ENCODE results near the gene STYXL1.
"Not testable (repeated sequence)": the region's sequence is repeated elsewhere in the genome, so short reads cannot be mapped to it uniquely, and the experiment has no call there.

STYXL1 gene

GRCh38 chr7:76065016-76065612 lies 17.3 kb upstream of the STYXL1 start:
- no peak for DNase-seq

DNA sequence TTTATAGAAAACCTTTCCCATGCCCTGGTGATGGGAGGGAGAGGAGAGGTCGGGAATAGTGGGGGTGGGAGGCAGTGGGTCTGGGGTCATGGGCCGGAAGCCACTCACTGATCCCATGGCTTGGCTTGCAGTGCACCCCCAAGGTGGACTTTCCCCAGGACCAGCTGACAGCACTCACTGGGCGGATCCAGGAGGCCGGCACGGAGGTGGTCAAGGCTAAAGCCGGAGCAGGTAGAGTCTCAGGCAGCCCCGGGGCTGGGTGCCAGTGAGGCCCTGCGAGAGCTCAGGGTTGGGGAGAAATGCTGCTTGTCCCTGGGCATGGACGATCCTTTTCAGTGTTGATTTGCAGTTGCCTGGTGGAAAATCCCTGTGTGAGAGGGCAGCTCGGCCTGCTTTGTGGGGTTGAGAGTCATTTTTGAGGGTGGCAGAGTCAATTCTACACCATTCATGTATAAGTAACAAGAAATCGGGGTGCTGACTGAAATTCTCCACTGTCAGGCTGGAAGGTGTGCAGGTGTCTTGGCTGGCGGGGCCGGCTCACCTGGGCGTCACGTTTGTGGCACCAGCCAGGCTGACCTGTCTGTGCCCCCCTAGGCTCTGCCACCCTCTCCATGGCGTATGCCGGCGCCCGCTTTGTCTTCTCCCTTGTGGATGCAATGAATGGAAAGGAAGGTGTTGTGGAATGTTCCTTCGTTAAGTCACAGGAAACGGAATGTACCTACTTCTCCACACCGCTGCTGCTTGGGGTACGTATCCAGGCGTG lies 16.6 kb upstream of the STYXL1 start:
- DNase-seq = no peak

GRCh38 chr7:76063525-76063924 lies 15.7 kb upstream of the STYXL1 start:
- no peak for DNase-seq

GRCh38 chr7:76063114-76063513 lies 15.3 kb upstream of the STYXL1 start:
- no peak for DNase-seq

DNA sequence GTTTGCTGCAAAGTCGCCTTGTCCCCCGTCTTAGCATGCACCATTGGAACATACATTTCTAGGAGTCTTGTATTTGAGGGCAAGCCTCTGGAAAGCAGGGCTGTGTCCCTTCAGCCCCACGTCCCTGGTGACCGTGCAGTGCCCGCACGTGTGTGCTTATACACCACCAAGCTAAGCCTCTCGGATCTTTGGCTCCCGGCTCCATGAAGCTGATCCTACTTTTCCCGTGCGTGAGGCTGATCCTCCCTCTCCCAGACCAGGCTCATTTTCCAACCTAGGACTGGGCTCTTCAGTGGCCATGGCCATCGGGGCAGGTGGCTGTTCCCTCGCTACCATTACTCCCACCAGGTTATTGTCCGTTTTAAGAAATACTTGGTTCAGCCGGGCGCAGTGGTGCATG lies 14.5 kb upstream of the STYXL1 start:
- DNase-seq = no peak

DNA sequence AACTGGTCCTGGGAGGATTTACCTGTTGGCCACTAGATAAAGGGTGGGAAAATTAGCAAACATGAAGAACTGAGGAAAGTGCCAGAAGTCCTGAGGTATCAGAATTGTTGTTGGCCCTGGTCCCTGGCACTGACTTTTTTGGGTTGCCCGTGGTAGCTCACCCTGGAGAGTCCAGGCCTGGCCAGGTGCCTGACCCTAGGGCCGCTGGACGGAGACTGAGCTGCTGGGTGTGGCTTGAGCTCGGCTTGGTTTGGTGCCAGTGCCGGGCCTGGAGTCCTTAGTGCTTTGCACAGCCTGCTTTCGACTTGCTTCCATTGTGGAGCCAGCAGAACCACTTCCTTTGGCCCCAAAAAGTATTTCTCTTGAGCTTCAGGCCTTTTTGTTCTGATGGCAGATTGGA lies 13.0 kb upstream of the STYXL1 start:
- no peak for DNase-seq

DNA sequence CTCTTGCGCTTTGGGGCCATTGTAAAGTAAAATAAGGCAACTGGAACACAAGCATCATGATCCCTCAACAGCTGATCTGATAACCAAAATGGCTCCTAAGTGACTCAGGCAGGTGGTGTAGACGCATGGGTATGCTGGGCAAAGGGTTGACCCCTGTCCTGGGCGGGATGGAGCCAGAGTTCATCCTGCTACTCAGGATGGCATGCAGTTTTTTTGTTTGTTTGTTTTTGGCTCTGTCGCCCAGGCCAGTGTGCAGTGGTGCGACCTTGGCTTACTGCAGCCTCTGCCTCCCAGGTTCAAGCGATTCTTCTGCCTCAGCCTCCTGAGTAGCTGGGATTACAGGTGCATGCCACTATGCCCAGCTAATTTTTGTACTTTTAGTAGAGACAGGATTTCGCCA lies 10.9 kb upstream of the STYXL1 start:
- DNase-seq = not testable (repeated sequence)

GRCh38 chr7:76057813-76058145 lies 10.0 kb upstream of the STYXL1 start:
- no peak for DNase-seq

GRCh38 chr7:76057103-76057812 lies 9.5 kb upstream of the STYXL1 start:
- no peak for DNase-seq

GRCh38 chr7:76056241-76056640 lies 8.4 kb upstream of the STYXL1 start:
- DNase-seq = no peak

- DNase-seq = no peak
Measured at GRCh38 chr7:76054123-76055120, 6.6 kb upstream of the STYXL1 start.

DNA sequence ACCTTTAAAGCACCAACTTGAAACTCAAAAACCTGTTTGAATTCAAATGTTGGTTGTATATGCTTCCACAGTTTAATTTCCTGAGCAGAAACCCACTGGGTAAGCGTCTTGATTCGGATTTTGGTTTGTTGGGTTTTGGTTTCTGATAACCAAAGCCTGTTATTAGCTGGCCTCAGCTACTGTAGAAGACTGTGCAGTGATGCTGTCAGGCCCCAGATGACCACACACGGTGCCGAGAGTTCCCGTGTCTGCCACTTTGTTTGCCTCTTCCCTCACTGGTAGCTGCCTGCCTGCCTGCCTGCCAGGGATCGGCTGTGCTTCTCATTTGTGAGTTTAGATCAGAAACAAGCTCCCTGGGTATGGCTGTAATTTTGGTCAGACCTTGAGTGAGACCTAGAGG lies 5.7 kb upstream of the STYXL1 start:
- no peak for DNase-seq

DNA sequence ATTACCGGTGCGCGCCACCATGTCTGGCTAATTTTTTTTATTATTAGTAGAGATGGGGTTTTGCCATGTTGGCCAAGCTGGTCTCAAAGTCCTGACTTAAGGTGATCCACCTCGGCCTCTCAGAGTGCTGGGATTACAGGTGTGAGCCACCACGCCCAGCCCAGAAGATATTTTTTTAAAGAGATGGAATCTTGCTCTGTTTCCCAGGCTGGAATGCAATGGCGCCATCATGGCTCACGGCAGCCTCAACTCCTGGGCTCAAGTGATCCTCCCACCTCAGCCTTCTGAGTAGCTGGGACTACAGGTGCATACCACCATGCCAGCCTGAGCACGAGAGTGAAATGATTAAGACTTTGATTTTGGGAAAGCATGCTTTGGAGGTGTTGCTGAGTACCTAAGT lies 4.9 kb upstream of the STYXL1 start:
- not testable (repeated sequence) for DNase-seq

DNA sequence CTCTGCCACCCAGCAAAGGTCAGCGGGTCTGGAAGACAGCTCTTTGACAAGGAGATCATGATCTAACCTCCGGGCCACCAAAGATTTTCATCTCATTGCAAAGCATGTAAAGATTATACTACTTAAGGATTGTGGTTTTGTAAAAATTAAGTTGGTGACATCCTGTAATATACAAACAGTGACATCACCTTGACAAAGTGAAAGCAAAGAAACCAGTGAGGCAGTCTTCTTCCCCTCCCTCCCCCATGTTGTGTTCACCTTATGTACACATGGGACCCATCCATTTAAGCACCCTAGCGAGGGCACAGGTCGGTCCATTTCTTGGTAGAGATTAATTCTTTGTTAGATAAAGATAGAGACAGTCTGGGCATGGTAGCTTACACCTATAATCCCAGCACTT lies 4.0 kb upstream of the STYXL1 start:
- no peak for DNase-seq

GRCh38 chr7:76050545-76050944 lies 2.7 kb upstream of the STYXL1 start:
- DNase-seq = no peak

DNA sequence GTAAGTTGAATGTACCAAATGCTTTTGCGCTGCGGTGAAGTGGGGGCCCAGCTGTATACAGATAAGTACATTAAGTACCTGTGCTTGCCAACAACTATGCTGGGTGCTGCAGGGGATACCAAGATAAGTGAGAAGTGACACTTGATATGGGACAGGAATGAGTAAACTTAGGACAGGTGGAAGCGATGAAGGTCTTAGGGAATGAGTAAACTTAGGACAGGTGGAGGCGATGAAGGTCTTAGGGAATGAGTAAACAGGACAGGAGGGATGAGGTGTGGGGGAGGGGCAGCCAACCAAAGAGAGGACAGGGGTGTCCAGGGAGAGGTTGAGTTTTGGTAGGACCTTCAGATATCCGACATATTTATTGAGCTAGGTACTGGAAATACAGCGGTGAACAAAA lies 1.5 kb upstream of the STYXL1 start:
- DNase-seq = no peak

GRCh38 chr7:76048668-76048988 lies 828 bp upstream of the STYXL1 start:
- peak; percentile 23 for DNase-seq

DNA sequence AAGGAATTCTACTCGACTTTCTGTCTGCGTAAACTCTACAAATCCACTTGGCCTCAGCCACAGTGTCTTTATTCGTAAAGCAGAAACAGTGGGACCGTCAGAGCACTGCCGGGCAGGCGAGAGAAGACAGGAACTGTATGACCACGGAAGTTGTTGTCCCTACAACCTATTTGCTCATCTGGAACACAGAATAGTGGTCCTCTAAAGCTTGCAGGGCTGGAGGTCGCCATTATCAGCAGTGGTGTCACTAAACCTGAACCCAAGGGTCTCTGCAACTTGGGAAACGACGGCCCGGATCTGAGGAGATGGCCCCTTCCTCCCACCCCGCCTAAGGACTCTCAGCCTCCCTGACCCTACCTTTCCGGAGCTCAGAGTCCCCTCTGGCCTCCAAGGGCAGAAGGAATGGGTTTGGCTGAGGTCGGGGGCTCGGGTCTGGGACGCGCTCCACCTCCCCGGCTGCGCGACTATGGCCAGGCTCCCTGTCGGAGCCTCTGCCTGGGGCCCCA lies 442 bp downstream of the STYXL1 start:
- DNase-seq = no peak

- DNase-seq = no peak
Measured at GRCh38 chr7:76044375-76044865, 3.4 kb downstream of the STYXL1 start.

DNA sequence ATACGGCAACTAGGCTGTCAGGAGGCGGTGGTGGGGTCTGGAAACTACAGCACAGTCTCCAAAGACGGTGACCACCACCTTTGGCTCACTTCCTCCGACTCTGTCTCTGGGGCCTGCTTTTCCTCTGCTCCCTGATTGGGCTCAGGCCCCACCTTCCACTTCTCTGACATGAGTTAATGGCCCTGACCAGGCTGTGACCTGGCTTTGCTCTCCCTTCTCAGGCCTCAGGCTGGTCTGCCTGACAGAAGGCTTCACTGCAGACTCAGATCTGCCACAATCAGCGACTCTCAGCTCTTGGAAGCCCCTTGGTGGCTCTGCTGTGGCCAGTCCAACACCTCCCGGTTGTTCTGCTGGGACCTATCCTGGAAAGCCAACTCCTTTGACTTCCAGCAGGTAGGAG lies 7.7 kb downstream of the STYXL1 start:
- DNase-seq = no peak

GRCh38 chr7:76037310-76037709 lies 10.5 kb downstream of the STYXL1 start:
- no peak for DNase-seq

DNA sequence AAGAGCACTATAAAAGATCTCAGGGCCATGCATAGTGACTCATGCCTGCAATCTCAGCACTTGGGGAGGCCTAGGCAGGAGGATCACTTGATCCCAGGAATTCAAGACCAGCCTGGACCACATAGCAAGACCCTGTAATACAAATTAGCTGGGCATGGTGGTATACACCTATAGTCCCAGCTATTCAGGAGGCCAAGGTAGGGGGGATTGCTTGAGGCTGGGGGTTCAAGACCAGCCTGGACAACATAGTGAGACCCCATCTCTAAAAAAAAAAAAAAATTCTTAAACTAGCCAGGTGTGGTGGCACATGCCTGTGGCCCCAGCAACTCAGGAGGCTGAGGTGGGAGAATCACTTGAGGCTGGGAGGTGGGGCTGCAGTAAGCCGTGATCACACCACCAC lies 15.8 kb downstream of the STYXL1 start:
- DNase-seq = no peak

DNA sequence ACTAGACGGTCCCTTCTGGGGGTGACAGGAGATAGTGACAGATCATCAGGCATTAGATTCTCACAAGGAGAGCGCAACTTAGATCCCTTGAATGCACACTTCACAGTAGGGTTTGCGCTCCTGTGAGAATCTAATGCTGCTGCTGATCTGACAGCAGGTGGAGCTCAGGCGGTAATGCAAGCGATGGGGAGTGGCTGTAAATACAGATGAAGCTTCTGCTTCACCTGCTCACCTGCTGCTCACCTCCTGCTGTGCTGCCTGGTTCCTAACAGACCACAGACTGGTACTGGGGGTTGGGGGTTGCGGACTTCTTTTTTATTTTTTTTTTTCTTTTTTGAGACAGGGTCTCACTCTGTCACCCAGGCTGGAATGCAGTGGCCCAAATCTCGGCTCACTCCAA lies 18.1 kb downstream of the STYXL1 start:
- DNase-seq = not testable (repeated sequence)

Measured in NCI-H1092 treated with DMSO at 0.1 percent for 48 hours (cell line).